ENCODE data around the gene IGSF21.

DNA sequence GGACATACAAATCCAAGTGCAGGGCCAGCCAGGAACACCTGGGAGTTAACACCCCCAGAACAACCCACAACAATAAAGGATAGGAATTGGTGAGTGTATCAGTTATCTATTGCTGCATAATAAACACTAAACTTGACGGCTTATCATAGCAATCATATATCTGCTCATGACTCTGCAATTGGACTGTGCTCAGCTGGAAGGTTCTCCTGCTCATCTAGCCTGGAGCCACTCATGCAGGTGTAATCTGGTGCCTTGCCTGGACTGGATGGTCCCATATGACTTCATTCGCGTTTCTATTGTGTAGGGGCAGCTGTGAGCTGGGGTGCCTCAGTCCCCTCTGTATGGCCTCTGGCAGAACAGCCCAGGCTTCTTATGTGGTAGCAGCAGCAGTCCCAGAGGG, 296.9 kb downstream of the IGSF21 start:
- TF ChIP-seq, protein P1, sequence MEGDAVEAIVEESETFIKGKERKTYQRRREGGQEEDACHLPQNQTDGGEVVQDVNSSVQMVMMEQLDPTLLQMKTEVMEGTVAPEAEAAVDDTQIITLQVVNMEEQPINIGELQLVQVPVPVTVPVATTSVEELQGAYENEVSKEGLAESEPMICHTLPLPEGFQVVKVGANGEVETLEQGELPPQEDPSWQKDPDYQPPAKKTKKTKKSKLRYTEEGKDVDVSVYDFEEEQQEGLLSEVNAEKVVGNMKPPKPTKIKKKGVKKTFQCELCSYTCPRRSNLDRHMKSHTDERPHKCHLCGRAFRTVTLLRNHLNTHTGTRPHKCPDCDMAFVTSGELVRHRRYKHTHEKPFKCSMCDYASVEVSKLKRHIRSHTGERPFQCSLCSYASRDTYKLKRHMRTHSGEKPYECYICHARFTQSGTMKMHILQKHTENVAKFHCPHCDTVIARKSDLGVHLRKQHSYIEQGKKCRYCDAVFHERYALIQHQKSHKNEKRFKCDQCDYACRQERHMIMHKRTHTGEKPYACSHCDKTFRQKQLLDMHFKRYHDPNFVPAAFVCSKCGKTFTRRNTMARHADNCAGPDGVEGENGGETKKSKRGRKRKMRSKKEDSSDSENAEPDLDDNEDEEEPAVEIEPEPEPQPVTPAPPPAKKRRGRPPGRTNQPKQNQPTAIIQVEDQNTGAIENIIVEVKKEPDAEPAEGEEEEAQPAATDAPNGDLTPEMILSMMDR (IDR thresholded peaks at IDR 0.05; ENCODE audit: low read depth, low read length) = no peak
- TF ChIP-seq EZH2phosphoT487 (IDR thresholded peaks at IDR 0.05; ENCODE audit: low read depth) = no peak

All from OCI-LY3 (cell line).